ENCODE measurements around the gene DIO3.
"Not testable (repeated sequence)": the region's sequence is repeated elsewhere in the genome, so short reads cannot be mapped to it uniquely, and the experiment has no call there.

The DIO3 gene

GRCh38 chr14:101542391-101542790 is 18.9 kb upstream of the DIO3 start:
- whole genome bisulfite sequencing, 2 experiments, result 90 to 91% methylated on average over 9 of the region's 9 CpGs
- no peaks in the 10 kb centered on the region for H3K36me3 ChIP-seq (ENCODE audit: control insufficient read depth, insufficient read depth, low read length)
- H3K27me3 ChIP-seq (ENCODE audit: control insufficient read depth, insufficient read depth, low read length, poor library complexity, severe bottlenecking), result no peaks in the 10 kb centered on the region
- H3K9me3 ChIP-seq (ENCODE audit: control insufficient read depth, low read length), result peaks cover 2% of the 10 kb centered on the region
- H3K4me1 ChIP-seq (ENCODE audit: control insufficient read depth, insufficient read depth, low read length), result no peaks in the 10 kb centered on the region
- H3K4me3 ChIP-seq (ENCODE audit: insufficient read depth, low read depth, low read length), result no peak overlapping the region
- no peak overlapping the region for H3K27ac ChIP-seq (ENCODE audit: insufficient read depth, low read depth, low read length, poor library complexity, severe bottlenecking)

- Histone ChIP-seq H3K4me3 (ENCODE audit: insufficient read depth, low read depth, low read length) (no peak overlapping the region), H3K27ac (ENCODE audit: insufficient read depth, low read depth, low read length, poor library complexity, severe bottlenecking) (no peak overlapping the region), H3K27me3 (ENCODE audit: control insufficient read depth, insufficient read depth, low read length, poor library complexity, severe bottlenecking) (no peaks in the 10 kb centered on the region), H3K36me3 (ENCODE audit: control insufficient read depth, insufficient read depth, low read length) (no peaks in the 10 kb centered on the region), H3K4me1 (ENCODE audit: control insufficient read depth, insufficient read depth, low read length) (peaks cover 4% of the 10 kb centered on the region), H3K9me3 (ENCODE audit: control insufficient read depth, low read length) (peaks cover 2% of the 10 kb centered on the region)
- WGBS, 2 experiments, result 96% methylated on average over 16 of the region's 16 CpGs
Measured at GRCh38 chr14:101543814-101544213, 17.5 kb upstream of the DIO3 start.

- Histone ChIP-seq H3K4me1 (ENCODE audit: control insufficient read depth, insufficient read depth, low read length) (peaks cover 4% of the 10 kb centered on the region), H3K4me3 (ENCODE audit: insufficient read depth, low read depth, low read length) (no peak overlapping the region), H3K27ac (ENCODE audit: insufficient read depth, low read depth, low read length, poor library complexity, severe bottlenecking) (no peak overlapping the region), H3K27me3 (ENCODE audit: control insufficient read depth, insufficient read depth, low read length, poor library complexity, severe bottlenecking) (no peaks in the 10 kb centered on the region), H3K36me3 (ENCODE audit: control insufficient read depth, insufficient read depth, low read length) (no peaks in the 10 kb centered on the region), H3K9me3 (ENCODE audit: control insufficient read depth, low read length) (peaks cover 2% of the 10 kb centered on the region)
- 89 to 91% methylated on average over 9 of the region's 9 CpGs for WGBS, 2 experiments
Measured at GRCh38 chr14:101544550-101544949, 16.7 kb upstream of the DIO3 start.

GRCh38 chr14:101546706-101547105 is 14.6 kb upstream of the DIO3 start:
- no peak overlapping the region for H3K4me3 ChIP-seq (ENCODE audit: insufficient read depth, low read depth, low read length)
- H3K36me3 ChIP-seq (ENCODE audit: control insufficient read depth, insufficient read depth, low read length), result no peaks in the 10 kb centered on the region
- peaks cover 2% of the 10 kb centered on the region for H3K9me3 ChIP-seq (ENCODE audit: control insufficient read depth, low read length)
- no peak overlapping the region for H3K27ac ChIP-seq (ENCODE audit: insufficient read depth, low read depth, low read length, poor library complexity, severe bottlenecking)
- H3K27me3 ChIP-seq (ENCODE audit: control insufficient read depth, insufficient read depth, low read length, poor library complexity, severe bottlenecking), result no peaks in the 10 kb centered on the region
- peaks cover 4% of the 10 kb centered on the region for H3K4me1 ChIP-seq (ENCODE audit: control insufficient read depth, insufficient read depth, low read length)
- 88 to 89% methylated on average over 11 of the region's 11 CpGs for WGBS, 2 experiments

GRCh38 chr14:101547107-101547738 is 14.1 kb upstream of the DIO3 start:
- Histone ChIP-seq H3K27me3 (ENCODE audit: control insufficient read depth, insufficient read depth, low read length, poor library complexity, severe bottlenecking) (no peaks in the 10 kb centered on the region), H3K27ac (ENCODE audit: insufficient read depth, low read depth, low read length, poor library complexity, severe bottlenecking) (no peak overlapping the region), H3K4me3 (ENCODE audit: insufficient read depth, low read depth, low read length) (no peak overlapping the region), H3K4me1 (ENCODE audit: control insufficient read depth, insufficient read depth, low read length) (peaks cover 4% of the 10 kb centered on the region), H3K36me3 (ENCODE audit: control insufficient read depth, insufficient read depth, low read length) (no peaks in the 10 kb centered on the region), H3K9me3 (ENCODE audit: control insufficient read depth, low read length) (peaks cover 2% of the 10 kb centered on the region)
- 90 to 92% methylated on average over 10 of the region's 10 CpGs for WGBS, 2 experiments

- H3K36me3 ChIP-seq (ENCODE audit: control insufficient read depth, insufficient read depth, low read length), result no peaks in the 10 kb centered on the region
- H3K9me3 ChIP-seq (ENCODE audit: control insufficient read depth, low read length), result peaks cover 2% of the 10 kb centered on the region
- no peak overlapping the region for H3K4me3 ChIP-seq (ENCODE audit: insufficient read depth, low read depth, low read length)
- H3K4me1 ChIP-seq (ENCODE audit: control insufficient read depth, insufficient read depth, low read length), result peaks cover 4% of the 10 kb centered on the region
- no peak overlapping the region for H3K27ac ChIP-seq (ENCODE audit: insufficient read depth, low read depth, low read length, poor library complexity, severe bottlenecking)
- H3K27me3 ChIP-seq (ENCODE audit: control insufficient read depth, insufficient read depth, low read length, poor library complexity, severe bottlenecking), result no peaks in the 10 kb centered on the region
- WGBS, 2 experiments, result 78 to 82% methylated on average over 15 to 16 of the region's 16 CpGs
Measured at GRCh38 chr14:101547961-101548669, 13.2 kb upstream of the DIO3 start.

GRCh38 chr14:101548710-101549109 is 12.6 kb upstream of the DIO3 start:
- Histone ChIP-seq H3K9me3 (ENCODE audit: control insufficient read depth, low read length) (peaks cover 2% of the 10 kb centered on the region), H3K4me1 (ENCODE audit: control insufficient read depth, insufficient read depth, low read length) (peaks cover 4% of the 10 kb centered on the region), H3K36me3 (ENCODE audit: control insufficient read depth, insufficient read depth, low read length) (no peaks in the 10 kb centered on the region), H3K27me3 (ENCODE audit: control insufficient read depth, insufficient read depth, low read length, poor library complexity, severe bottlenecking) (no peaks in the 10 kb centered on the region), H3K27ac (ENCODE audit: insufficient read depth, low read depth, low read length, poor library complexity, severe bottlenecking) (no peak overlapping the region), H3K4me3 (ENCODE audit: insufficient read depth, low read depth, low read length) (no peak overlapping the region)
- 84 to 92% methylated on average over 5 of the region's 5 CpGs for WGBS, 2 experiments

GRCh38 chr14:101549154-101549553 is 12.1 kb upstream of the DIO3 start:
- peaks cover 4% of the 10 kb centered on the region for H3K4me1 ChIP-seq (ENCODE audit: control insufficient read depth, insufficient read depth, low read length)
- H3K4me3 ChIP-seq (ENCODE audit: insufficient read depth, low read depth, low read length), result no peak overlapping the region
- WGBS, 2 experiments, result 94 to 95% methylated on average over 18 of the region's 18 CpGs
- no peaks in the 10 kb centered on the region for H3K27me3 ChIP-seq (ENCODE audit: control insufficient read depth, insufficient read depth, low read length, poor library complexity, severe bottlenecking)
- H3K36me3 ChIP-seq (ENCODE audit: control insufficient read depth, insufficient read depth, low read length), result no peaks in the 10 kb centered on the region
- H3K27ac ChIP-seq (ENCODE audit: insufficient read depth, low read depth, low read length, poor library complexity, severe bottlenecking), result no peak overlapping the region
- no peaks in the 10 kb centered on the region for H3K9me3 ChIP-seq (ENCODE audit: control insufficient read depth, low read length)

- not testable (repeated sequence) for H3K9me3 ChIP-seq (ENCODE audit: control insufficient read depth, low read length); H3K4me3 ChIP-seq (ENCODE audit: insufficient read depth, low read depth, low read length); H3K36me3 ChIP-seq (ENCODE audit: control insufficient read depth, insufficient read depth, low read length); H3K27me3 ChIP-seq (ENCODE audit: control insufficient read depth, insufficient read depth, low read length, poor library complexity, severe bottlenecking); H3K4me1 ChIP-seq (ENCODE audit: control insufficient read depth, insufficient read depth, low read length); H3K27ac ChIP-seq (ENCODE audit: insufficient read depth, low read depth, low read length, poor library complexity, severe bottlenecking)
- 83 to 84% methylated on average over 5 of the region's 5 CpGs for WGBS, 2 experiments
Measured at GRCh38 chr14:101550202-101550912, 10.9 kb upstream of the DIO3 start.

Data from ectodermal cell (in vitro differentiated cells).